Gastroesophageal sphincter (tissue), 3 donors: ENCODE data around the gene CRYL1.

Source experiments
- EP300 ChIP-seq: sonication (generic); formaldehyde crosslinking; IDR thresholded peaks from one replicate; pipeline ENCODE4 v1.6.1; 2017; ENCODE audit warnings: antibody characterized with exemption, mild to moderate bottlenecking
- TF ChIP-seq, protein P1 (sequence below), 4 experiments: fragments of 200-600 bp in 2 of 4; fragments of 450-650 bp in 2 of 4; sonication (generic) in 1 of 4; IDR thresholded peaks; one replicate each; pipeline ENCODE4 v1.5.1; 2017 to 2019; ENCODE audit warnings: antibody characterized with exemption in 4 of 4, mild to moderate bottlenecking in 2 of 4, moderate library complexity in 2 of 4

DNA sequence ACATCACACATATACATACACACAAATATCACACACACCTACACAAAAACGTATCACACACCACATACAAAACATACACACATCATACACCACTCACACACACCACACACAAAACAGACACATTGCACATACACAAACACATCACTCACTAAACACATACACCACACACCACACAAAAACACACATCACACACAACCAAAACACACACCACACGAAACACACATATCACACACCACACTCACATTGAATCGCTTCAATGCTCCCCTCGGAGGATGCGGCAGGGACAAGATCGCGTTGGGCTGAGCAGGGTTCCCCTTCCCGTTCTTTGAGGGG is 131.5 kb downstream of the CRYL1 start:
- TF ChIP-seq, protein P1, sequence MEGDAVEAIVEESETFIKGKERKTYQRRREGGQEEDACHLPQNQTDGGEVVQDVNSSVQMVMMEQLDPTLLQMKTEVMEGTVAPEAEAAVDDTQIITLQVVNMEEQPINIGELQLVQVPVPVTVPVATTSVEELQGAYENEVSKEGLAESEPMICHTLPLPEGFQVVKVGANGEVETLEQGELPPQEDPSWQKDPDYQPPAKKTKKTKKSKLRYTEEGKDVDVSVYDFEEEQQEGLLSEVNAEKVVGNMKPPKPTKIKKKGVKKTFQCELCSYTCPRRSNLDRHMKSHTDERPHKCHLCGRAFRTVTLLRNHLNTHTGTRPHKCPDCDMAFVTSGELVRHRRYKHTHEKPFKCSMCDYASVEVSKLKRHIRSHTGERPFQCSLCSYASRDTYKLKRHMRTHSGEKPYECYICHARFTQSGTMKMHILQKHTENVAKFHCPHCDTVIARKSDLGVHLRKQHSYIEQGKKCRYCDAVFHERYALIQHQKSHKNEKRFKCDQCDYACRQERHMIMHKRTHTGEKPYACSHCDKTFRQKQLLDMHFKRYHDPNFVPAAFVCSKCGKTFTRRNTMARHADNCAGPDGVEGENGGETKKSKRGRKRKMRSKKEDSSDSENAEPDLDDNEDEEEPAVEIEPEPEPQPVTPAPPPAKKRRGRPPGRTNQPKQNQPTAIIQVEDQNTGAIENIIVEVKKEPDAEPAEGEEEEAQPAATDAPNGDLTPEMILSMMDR (IDR thresholded peaks at IDR 0.05), result no peak
- TF ChIP-seq EP300, result no peak
